ENCODE data around the gene LRRC2.

Gene LRRC2

GRCh38 chr3:46559091-46559704 lies 6.9 kb downstream of the LRRC2 start:
- Histone ChIP-seq H2AFZ (ENCODE audit: low read depth, low read length) (no peak overlapping the region), H3K4ac (ENCODE audit: low read depth in 1 of 2, low read length in 2 of 2) (no peak overlapping the region), H3K9ac (ENCODE audit: low read length) (peak overlapping the region; percentile 70), H3K27me3 (ENCODE audit: control insufficient read depth in 1 of 2, insufficient read depth in 1 of 2, low read length in 2 of 2) (no peaks in the 10 kb centered on the region), H3K14ac (ENCODE audit: low read length in 2 of 2) (no peak overlapping the region), H3K27ac (ENCODE audit: low read length, poor library complexity, severe bottlenecking) (no peak overlapping the region), H2BK5ac (ENCODE audit: low read depth, low read length, poor library complexity, severe bottlenecking) (no peak overlapping the region), H3K23ac (ENCODE audit: low read length in 2 of 2) (no peak overlapping the region), H2AK5ac (ENCODE audit: low read length, severe bottlenecking) (no peak overlapping the region), H2BK15ac (ENCODE audit: low read depth, poor library complexity, severe bottlenecking) (no peak overlapping the region), H3K9me3 (ENCODE audit: control insufficient read depth, low read length) (peaks cover 11% of the 10 kb centered on the region), H3K4me2 (ENCODE audit: low read length, poor library complexity, severe bottlenecking) (no peak overlapping the region), H2BK12ac (ENCODE audit: low read length in 2 of 2) (no peak overlapping the region), H3K36me3 (ENCODE audit: control insufficient read depth in 1 of 2, insufficient read depth in 2 of 2, low read depth in 1 of 2, low read length in 2 of 2) (no peaks in the 10 kb centered on the region), H2BK120ac (ENCODE audit: low read depth, low read length) (no peak overlapping the region), H3K4me1 (ENCODE audit: control insufficient read depth, insufficient read depth, low read depth, low read length) (peaks cover 3% of the 10 kb centered on the region), H3K18ac (ENCODE audit: low read depth in 1 of 2, low read length in 2 of 2) (no peak overlapping the region), H3K4me3 (ENCODE audit: insufficient read depth in 1 of 2, low read depth in 1 of 2, low read length in 2 of 2) (peak overlapping the region in 1 of 2 experiments; percentile 69), H4K91ac (ENCODE audit: low read length) (no peak overlapping the region), H4K8ac (ENCODE audit: low read length) (no peak overlapping the region), H3K79me1 (replicated peaks; ENCODE audit: low read length, poor library complexity, severe bottlenecking) (no peaks in the 10 kb centered on the region)
- WGBS, result 88% methylated on average over 4 of the region's 4 CpGs
- no peak for DNase-seq

- H3K4ac ChIP-seq (ENCODE audit: low read depth in 1 of 2, low read length in 2 of 2), result no peak overlapping the region
- peaks cover 3% of the 10 kb centered on the region for H3K4me1 ChIP-seq (ENCODE audit: control insufficient read depth, insufficient read depth, low read depth, low read length)
- H3K27me3 ChIP-seq (ENCODE audit: control insufficient read depth in 1 of 2, insufficient read depth in 1 of 2, low read length in 2 of 2), result no peaks in the 10 kb centered on the region
- H2BK120ac ChIP-seq (ENCODE audit: low read depth, low read length), result no peak overlapping the region
- H3K36me3 ChIP-seq (ENCODE audit: control insufficient read depth in 1 of 2, insufficient read depth in 2 of 2, low read depth in 1 of 2, low read length in 2 of 2), result no peaks in the 10 kb centered on the region
- H2BK12ac ChIP-seq (ENCODE audit: low read length in 2 of 2), result no peak overlapping the region
- no peak overlapping the region for H2BK5ac ChIP-seq (ENCODE audit: low read depth, low read length, poor library complexity, severe bottlenecking)
- no peak overlapping the region for H2AK5ac ChIP-seq (ENCODE audit: low read length, severe bottlenecking)
- DNase-seq, result peak; percentile 83
- WGBS, result 51% methylated on average over 21 of the region's 22 CpGs
- no peak overlapping the region for H3K14ac ChIP-seq (ENCODE audit: low read length in 2 of 2)
- peak overlapping the region; percentile 70 for H3K9ac ChIP-seq (ENCODE audit: low read length)
- H3K4me3 ChIP-seq (ENCODE audit: insufficient read depth in 1 of 2, low read depth in 1 of 2, low read length in 2 of 2), result peak overlapping the region in 1 of 2 experiments; percentile 69
- H3K4me2 ChIP-seq (ENCODE audit: low read length, poor library complexity, severe bottlenecking), result no peak overlapping the region
- peaks cover 11% of the 10 kb centered on the region for H3K9me3 ChIP-seq (ENCODE audit: control insufficient read depth, low read length)
- no peak overlapping the region for H2BK15ac ChIP-seq (ENCODE audit: low read depth, poor library complexity, severe bottlenecking)
- H3K18ac ChIP-seq (ENCODE audit: low read depth in 1 of 2, low read length in 2 of 2), result peak overlapping the region in 1 of 2 experiments; percentile 16
- H4K8ac ChIP-seq (ENCODE audit: low read length), result no peak overlapping the region
- H3K79me1 ChIP-seq (replicated peaks; ENCODE audit: low read length, poor library complexity, severe bottlenecking), result no peaks in the 10 kb centered on the region
- H3K23ac ChIP-seq (ENCODE audit: low read length in 2 of 2), result no peak overlapping the region
- no peak overlapping the region for H4K91ac ChIP-seq (ENCODE audit: low read length)
- no peak overlapping the region for H3K27ac ChIP-seq (ENCODE audit: low read length, poor library complexity, severe bottlenecking)
- no peak overlapping the region for H2AFZ ChIP-seq (ENCODE audit: low read depth, low read length)
Measured at GRCh38 chr3:46558184-46559043, 7.7 kb downstream of the LRRC2 start.

- Histone ChIP-seq H3K4me2 (ENCODE audit: low read length, poor library complexity, severe bottlenecking) (no peak overlapping the region), H2AFZ (ENCODE audit: low read depth, low read length) (no peak overlapping the region), H2BK15ac (ENCODE audit: low read depth, poor library complexity, severe bottlenecking) (no peak overlapping the region), H2BK5ac (ENCODE audit: low read depth, low read length, poor library complexity, severe bottlenecking) (no peak overlapping the region), H2BK12ac (ENCODE audit: low read length in 2 of 2) (peak overlapping the region in 1 of 2 experiments; percentile 67), H3K18ac (ENCODE audit: low read depth in 1 of 2, low read length in 2 of 2) (no peak overlapping the region), H3K4me3 (ENCODE audit: insufficient read depth in 1 of 2, low read depth in 1 of 2, low read length in 2 of 2) (no peak overlapping the region), H3K9ac (ENCODE audit: low read length) (no peak overlapping the region), H3K79me1 (replicated peaks; ENCODE audit: low read length, poor library complexity, severe bottlenecking) (no peaks in the 10 kb centered on the region), H3K27ac (ENCODE audit: low read length, poor library complexity, severe bottlenecking) (no peak overlapping the region), H3K27me3 (ENCODE audit: control insufficient read depth in 1 of 2, insufficient read depth in 1 of 2, low read length in 2 of 2) (no peaks in the 10 kb centered on the region), H3K9me3 (ENCODE audit: control insufficient read depth, low read length) (peaks cover 11% of the 10 kb centered on the region), H4K91ac (ENCODE audit: low read length) (peak overlapping the region; percentile 54), H3K23ac (ENCODE audit: low read length in 2 of 2) (no peak overlapping the region), H3K4me1 (ENCODE audit: control insufficient read depth, insufficient read depth, low read depth, low read length) (peaks cover 3% of the 10 kb centered on the region), H2AK5ac (ENCODE audit: low read length, severe bottlenecking) (no peak overlapping the region), H3K4ac (ENCODE audit: low read depth in 1 of 2, low read length in 2 of 2) (no peak overlapping the region), H4K8ac (ENCODE audit: low read length) (no peak overlapping the region), H3K14ac (ENCODE audit: low read length in 2 of 2) (no peak overlapping the region), H2BK120ac (ENCODE audit: low read depth, low read length) (no peak overlapping the region), H3K36me3 (ENCODE audit: control insufficient read depth in 1 of 2, insufficient read depth in 2 of 2, low read depth in 1 of 2, low read length in 2 of 2) (no peaks in the 10 kb centered on the region)
- DNase-seq, result no peak
- 73% methylated on average over 6 of the region's 6 CpGs for WGBS
Measured at GRCh38 chr3:46557814-46558183, 8.3 kb downstream of the LRRC2 start.

GRCh38 chr3:46553154-46553553 lies 12.9 kb downstream of the LRRC2 start:
- H4K91ac ChIP-seq (ENCODE audit: low read length), result no peak overlapping the region
- H4K8ac ChIP-seq (ENCODE audit: low read length), result no peak overlapping the region
- no peak overlapping the region for H2AK5ac ChIP-seq (ENCODE audit: low read length, severe bottlenecking)
- peaks cover 0 to 16% of the 10 kb centered on the region in 2 experiments for H3K36me3 ChIP-seq (ENCODE audit: control insufficient read depth in 1 of 2, insufficient read depth in 2 of 2, low read depth in 1 of 2, low read length in 2 of 2)
- H2BK5ac ChIP-seq (ENCODE audit: low read depth, low read length, poor library complexity, severe bottlenecking), result no peak overlapping the region
- H2BK12ac ChIP-seq (ENCODE audit: low read length in 2 of 2), result no peak overlapping the region
- no peak overlapping the region for H3K4me3 ChIP-seq (ENCODE audit: insufficient read depth in 1 of 2, low read depth in 1 of 2, low read length in 2 of 2)
- no peak overlapping the region for H2BK15ac ChIP-seq (ENCODE audit: low read depth, poor library complexity, severe bottlenecking)
- H2AFZ ChIP-seq (ENCODE audit: low read depth, low read length), result no peak overlapping the region
- no peak overlapping the region for H3K9ac ChIP-seq (ENCODE audit: low read length)
- H3K4ac ChIP-seq (ENCODE audit: low read depth in 1 of 2, low read length in 2 of 2), result no peak overlapping the region
- H3K23ac ChIP-seq (ENCODE audit: low read length in 2 of 2), result no peak overlapping the region
- DNase-seq, result peak; percentile 46
- no peaks in the 10 kb centered on the region for H3K27me3 ChIP-seq (ENCODE audit: control insufficient read depth in 1 of 2, insufficient read depth in 1 of 2, low read length in 2 of 2)
- no peak overlapping the region for H3K18ac ChIP-seq (ENCODE audit: low read depth in 1 of 2, low read length in 2 of 2)
- H3K9me3 ChIP-seq (ENCODE audit: control insufficient read depth, low read length), result peaks cover 6% of the 10 kb centered on the region
- H3K4me1 ChIP-seq (ENCODE audit: control insufficient read depth, insufficient read depth, low read depth, low read length), result peaks cover 3% of the 10 kb centered on the region
- no peaks in the 10 kb centered on the region for H3K79me1 ChIP-seq (replicated peaks; ENCODE audit: low read length, poor library complexity, severe bottlenecking)
- no peak overlapping the region for H3K14ac ChIP-seq (ENCODE audit: low read length in 2 of 2)
- H2BK120ac ChIP-seq (ENCODE audit: low read depth, low read length), result no peak overlapping the region
- H3K4me2 ChIP-seq (ENCODE audit: low read length, poor library complexity, severe bottlenecking), result no peak overlapping the region
- 0% methylated on average over 1 of the region's 1 CpG for WGBS
- no peak overlapping the region for H3K27ac ChIP-seq (ENCODE audit: low read length, poor library complexity, severe bottlenecking)
